Activated effector memory CD4-positive, alpha-beta T cell treated with anti-CD3 and anti-CD28 coated beads, Interleukin-2, amount 50 U/mL, for 16 hours (primary cell): Measurements from ENCODE around the gene WBP1L.
"Not testable (repeated sequence)": the region's sequence is repeated elsewhere in the genome, so short reads cannot be mapped to it uniquely, and the experiment has no call there.

Source experiments
- DNase-seq: peaks from one replicate; pipeline ENCODE4 v3.0.0-alpha.2; 2020

WBP1L gene

DNA sequence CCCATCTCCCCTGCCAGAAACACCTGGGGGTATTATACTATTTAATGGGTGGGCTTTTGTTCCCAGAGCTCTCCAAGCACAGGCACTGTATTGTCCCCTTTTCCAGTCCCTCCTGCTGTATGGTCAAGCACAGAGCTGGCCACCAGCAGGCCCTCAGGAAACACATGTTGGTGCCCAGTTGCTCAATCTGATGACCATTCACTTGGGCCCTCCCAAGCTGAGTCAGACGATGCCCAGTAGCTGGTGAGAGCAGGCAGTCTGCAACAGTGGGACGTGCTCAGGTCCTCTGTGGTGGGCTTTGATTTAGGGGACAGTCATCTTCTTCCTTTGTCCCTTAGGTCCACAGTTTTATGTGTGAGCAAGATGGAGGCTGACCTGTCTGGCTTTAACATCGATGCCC lies 17.5 kb upstream of the WBP1L start:
- DNase-seq = no peak

DNA sequence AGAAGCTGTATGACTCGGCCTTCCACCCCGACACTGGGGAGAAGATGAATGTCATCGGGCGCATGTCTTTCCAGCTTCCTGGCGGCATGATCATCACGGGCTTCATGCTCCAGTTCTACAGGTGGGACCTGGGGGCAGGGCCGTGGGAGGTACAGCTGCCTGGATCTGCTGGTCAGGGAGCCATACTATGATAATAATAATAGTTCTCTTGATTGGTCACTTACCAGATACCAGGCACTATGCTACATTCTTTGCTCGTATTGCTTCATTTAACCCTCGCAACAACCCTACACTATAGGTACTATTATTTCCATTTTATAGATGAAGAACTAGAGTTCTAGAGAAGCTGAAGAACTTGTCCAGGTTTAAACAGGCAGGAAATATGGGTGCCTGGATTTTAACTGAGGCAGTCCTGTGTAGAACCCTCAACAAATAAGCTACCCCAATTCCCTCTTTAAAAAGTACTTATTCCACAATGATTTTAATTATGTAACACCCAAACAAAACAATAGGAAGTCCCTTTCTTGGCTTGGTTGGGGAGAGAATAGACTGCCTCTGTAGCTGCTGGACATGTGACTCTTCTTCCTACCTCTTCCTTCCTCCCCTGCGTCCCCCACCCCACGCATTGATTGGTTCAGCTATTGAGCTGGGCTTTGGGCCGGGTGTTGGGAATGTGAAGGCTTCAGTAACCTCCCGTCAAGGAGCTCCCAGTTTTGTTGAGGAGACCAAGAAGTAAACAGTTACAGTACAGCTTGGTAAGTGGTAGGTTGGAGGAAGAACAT lies 16.5 kb upstream of the WBP1L start:
- DNase-seq = no peak

DNA sequence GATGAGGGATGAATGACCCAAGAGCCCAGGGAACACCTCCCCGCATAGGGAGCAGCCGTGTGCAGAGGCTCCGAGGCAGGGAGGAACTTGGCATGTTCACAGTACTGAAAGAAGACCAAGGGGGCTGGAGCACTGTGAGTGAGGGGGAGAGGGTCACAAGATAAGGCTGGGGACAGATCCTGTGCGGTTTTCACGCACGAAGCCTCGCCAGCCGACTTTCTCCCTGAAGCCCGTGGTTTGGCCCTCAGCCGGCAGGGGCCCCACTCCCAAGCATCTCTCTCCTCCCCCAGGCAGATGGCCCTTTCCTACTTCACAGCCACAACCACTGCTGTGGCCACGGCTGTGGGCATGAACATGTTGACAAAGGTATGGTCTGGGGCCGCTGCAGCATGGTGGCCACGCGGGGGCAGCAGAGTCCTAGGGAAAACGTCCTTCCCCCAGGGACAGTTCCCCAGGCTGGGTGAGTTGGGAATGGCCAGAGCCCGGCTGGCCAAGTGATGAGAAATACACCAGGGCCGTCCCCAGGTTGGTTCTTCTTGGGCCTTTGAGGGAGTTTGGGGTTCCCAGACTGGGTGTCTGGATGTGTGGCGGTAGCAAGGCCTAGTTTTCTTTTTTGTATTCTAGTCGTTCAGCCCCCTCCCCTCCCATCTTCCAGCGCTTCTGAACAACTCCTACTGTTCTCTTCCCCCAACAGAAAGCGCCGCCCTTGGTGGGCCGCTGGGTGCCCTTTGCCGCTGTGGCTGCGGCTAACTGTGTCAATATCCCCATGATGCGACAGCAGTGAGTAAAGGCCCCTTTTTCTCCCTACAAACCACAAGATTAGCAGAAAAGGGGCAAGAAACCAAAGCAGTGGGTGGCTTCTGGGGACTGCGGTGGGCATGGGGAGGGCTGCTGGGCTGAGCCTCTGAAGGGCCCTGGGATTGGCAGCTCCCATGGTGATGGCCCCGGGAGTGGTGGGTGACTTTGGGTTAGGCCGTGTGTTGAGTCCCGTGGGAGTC lies 14.4 kb upstream of the WBP1L start:
- peak; percentile 82 for DNase-seq

DNA sequence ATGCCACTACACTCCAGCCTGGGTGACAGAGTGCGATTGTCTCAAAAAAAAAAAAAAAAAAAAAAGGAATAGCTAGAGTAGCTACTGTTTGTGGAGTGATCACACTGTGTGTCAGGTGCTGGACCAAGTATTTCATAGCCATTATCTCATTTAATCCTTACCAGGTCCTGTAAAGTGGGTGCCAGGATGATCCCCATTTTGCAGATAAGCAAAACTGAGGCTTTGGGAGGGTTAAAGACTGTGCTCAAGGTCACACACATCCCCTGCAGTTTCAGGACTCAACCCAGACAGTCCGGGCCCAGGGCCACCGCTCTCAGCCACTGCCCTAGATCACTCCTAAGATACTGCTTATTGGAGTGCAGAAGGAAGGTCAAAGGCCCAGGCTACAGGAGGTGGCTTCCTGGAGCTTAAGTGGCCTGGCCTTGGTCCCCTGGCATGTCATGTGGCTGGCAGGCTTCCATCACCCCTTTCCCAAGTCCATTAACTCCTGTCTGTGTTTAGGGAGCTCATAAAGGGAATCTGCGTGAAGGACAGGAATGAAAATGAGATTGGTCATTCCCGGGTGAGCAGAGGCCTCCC lies 12.4 kb upstream of the WBP1L start:
- DNase-seq = no peak

DNA sequence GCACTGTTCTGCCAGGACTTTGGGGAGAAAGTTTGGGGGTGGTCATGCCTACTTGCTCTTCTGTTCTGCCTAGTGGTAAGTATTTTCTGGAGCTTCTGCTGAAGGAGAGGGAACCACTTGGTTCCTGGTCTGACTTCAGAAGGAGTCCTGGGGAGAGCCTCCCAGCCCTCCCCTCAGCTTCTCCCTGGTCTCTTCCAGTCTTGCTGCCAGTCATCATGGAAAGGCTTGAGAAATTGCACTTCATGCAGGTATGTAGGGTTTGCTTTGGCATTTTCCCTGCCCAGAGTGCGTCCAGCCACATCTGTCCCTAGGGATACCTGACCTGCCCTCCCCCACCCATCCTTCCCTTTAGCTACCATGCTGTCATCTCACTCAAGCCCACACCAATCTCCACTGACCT lies 11.1 kb upstream of the WBP1L start:
- DNase-seq = no peak

DNA sequence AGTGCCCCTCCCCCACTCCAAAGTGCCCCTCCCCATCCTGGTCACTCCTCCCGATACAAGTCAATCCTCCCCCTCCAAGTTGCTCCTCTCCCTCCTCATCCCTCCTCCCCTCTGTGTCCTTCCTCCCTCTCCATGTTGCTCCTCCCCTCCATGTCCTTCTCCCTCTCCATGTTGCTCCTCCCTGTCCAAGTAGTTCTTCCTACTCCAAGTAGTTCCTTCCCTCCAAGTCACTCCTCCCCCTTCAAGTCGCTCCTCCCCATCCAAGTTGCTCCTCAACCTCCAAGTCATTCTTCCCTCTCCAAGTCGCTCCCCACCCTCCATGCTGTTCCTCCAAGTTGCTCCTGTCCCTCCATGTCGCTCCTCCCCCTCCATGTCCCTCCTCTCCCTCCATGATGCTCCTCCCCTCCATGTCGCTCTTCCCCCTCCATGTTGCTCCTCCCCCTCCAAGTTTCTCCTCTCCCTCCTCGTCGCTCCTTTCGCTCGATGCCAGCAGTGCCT lies 8.6 kb upstream of the WBP1L start:
- DNase-seq = no peak

DNA sequence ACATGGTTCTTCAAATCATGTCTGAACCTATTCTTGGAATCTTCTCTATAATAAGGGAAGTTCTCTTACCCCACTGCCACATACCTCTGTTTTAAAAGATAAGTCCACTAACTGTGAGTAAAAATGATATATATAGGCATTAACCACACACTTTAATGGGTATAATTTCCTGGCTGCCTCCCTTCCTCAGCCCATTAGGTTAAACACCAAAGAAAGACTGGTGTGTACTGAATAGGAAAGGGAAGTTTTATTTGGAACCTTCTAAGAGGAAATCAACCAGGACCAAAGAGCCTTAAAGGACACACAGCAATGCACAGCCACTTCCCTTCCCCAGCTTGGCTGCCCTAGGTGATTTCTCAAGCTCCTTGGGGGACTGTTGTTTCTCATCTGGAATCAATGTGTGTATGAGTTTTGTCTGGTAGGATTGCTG lies 5.0 kb upstream of the WBP1L start:
- no peak for DNase-seq

DNA sequence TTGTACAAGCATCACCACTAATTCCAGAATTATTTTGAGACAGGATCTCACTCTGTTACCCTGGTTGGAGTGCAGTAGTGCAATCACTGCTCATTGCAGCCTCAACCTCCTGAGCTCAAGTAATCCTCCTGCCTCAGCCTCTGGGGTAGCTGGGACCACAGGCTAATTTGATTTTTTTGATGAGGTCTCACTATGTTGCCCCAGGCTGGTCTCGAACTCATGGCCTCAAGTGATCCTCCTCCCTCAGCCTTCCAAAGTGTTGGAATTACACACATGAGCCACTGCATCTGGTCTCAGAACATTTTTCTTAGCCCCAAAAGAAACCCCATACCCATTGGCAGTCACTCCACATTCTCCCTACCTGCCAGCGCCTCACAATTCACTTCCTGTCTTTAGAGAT lies 3.5 kb upstream of the WBP1L start:
- no peak for DNase-seq

DNA sequence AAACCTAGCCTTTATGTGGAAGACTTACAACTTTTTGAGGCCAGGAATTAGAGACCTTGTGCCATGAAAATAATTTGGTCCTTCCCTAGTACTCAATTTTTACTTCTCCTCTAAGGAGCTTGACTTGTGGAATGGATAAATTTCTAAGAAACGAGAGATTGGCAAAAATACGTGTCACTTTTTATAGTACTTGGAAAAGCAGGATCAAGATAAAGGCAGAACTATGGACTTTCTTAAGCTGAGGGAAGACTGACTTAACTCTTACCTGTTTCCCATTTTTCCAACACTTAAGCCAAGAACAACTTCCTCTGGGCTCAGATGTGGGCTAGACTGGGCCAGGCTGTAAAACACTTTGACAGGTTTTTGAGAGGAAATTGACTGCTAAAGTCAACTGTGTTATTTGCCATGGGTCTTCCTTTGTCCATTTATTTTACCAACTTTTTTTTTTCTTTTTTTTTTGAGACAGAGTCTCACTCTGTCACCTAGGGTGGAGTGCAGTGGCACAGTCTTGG lies 2.0 kb upstream of the WBP1L start:
- DNase-seq = no peak

DNA sequence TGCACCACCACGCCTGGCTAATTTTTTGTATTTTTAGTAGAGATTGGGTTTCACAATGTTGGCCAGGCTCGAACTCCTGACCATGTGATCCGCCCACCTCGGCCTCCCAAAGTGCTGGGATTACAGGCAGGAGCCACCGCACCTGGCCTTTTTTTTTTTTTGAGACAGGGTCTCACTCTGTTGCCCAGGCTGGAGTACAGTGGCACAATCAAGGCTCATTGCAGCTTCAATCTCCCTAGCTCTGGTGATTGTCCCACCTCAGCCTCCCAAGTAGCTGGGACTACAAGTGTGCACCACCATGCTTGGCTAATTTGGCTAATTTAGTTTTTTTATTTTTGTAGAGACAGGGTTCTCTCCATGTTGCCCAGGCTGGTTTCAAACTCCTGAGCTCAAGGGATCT lies 1.4 kb upstream of the WBP1L start:
- DNase-seq = not testable (repeated sequence)

DNA sequence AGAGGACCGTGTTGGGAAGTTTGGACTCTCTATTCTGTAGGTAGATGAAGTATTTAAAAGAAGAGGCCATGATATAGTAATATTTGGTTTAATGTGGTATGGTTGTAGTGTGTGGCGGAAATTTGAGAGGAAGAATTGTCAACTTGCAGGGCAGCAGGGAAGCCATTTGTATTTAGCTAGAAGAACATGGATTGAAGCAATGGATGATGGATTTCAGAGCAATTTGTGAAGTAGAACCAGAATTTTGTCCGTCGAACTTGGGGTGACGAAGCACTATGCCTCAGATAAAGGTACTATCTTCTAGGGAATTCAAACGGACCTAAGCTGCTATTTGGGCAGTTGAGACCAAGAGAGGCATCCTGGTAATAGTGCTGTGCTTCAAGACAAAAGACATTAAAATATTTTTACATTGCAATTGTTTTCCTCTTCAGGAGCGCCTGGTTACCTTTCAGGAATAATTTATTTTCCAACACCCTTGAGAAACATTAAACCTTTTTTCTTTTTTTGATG lies 615 bp upstream of the WBP1L start:
- no peak for DNase-seq

DNA sequence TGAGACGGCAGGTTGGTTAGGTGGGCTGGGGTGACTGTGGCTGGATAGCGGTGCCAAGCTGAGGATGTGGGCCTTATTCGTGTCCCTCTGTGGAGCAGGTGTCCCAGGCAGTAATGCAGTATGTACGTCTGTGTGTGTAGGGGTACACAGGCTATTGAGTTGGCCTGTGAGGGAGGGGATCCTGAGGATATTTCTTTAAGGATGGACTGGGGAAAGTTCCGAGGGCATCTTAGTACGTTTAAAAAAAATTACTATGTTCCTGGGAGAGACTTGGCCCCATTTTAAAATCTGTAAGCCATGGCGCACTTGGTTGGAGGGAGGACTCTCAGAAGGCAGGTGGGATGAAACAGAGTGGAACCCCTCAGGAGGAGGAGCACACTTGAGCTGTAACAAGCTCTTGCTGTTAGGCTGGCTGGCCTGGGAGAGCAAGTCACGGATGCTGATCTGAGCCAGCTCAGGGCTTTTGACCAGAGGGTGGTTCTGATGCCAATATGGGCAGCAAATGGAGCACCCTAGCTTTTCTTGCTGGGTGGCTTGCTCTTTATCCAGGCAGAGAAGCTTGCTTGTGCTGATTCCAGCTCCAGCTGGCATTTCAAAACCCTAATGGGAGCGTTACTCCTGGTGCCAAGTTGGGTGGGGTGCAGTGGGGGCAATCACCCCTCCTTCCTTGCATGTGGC lies 765 bp downstream of the WBP1L start:
- DNase-seq = no peak

DNA sequence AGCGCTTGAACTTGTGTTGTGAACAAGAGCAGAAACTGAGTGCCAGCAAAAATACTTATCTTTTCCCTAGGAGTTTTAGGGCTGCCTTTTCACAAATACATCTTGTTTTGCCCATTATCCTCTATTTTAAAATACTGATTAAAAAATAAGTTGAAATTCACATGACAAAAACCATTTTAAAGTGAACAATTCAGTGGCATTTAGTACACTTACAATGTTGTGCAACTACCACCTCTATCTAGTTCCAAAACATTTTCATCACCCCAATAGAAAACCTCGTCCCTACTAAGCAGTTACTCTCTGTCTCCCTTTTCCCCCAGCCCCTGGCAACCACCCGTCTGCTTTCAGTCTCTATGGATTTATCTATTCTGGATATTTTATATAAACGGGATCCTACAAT lies 1.4 kb downstream of the WBP1L start:
- no peak for DNase-seq

DNA sequence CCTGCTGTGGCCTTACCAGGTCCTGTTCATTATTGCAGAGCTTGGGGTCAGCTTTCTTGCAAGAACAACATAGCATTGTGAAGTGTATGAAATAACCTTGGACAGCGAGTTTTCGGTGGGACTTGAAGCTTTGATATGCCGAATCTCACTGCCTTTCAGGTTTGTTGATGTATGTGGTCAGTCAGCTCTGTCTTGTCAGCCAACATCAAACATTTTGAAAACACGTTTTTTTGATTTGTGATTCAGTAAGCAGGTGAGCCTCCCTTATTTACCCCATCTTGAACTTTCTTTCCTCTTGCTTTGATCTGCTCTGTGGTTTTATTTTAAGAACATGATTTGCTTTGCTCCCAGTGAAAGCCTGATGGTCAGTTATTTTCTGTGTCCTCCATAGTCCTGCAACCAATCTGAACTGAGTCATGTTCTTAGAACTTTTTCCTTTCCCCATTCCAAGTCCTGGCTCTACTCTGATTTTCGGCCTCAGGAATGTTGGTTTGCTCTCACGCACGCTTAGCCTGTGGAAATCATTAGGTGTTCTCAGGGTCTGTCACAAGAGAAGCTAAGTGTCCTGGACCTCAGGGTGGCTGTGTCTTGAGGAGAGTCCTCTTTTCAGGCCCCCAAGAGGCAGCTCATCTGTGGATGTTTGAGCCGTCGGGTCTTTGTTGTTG lies 8.7 kb downstream of the WBP1L start:
- DNase-seq = no peak

DNA sequence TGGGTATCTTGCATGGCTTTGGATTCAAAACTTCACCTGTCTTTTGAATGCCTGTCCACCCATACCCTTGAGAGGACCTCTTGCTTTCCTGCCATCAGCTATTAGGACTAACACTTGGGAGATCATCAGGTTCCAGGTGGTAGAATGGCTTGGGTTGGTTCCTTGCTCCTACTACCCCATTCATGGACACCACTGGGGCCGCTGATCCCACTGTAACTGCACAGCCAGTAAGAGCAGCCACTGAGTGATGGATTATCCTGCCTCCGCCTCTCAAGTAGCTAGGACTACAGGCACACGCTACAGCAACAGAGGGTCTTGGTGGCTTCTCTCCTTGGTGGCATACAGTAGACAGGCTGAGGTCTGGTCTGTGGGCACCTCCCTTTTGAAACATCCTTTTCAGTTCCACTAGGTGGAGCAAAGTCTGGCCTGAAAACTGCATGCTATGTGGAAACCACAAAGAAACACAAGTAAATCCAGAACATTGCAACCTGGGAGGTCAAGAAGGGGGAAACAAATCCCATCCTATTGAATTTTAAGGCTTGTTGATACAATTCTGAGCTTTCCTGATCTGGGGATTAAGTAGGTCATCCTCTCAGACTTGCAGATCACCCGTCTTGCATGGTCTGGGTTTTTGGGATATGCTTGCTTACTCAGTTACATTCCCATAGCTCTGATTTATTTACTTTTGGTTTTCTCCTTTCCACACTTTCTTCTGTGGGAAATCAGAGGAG lies 9.4 kb downstream of the WBP1L start:
- no peak for DNase-seq

DNA sequence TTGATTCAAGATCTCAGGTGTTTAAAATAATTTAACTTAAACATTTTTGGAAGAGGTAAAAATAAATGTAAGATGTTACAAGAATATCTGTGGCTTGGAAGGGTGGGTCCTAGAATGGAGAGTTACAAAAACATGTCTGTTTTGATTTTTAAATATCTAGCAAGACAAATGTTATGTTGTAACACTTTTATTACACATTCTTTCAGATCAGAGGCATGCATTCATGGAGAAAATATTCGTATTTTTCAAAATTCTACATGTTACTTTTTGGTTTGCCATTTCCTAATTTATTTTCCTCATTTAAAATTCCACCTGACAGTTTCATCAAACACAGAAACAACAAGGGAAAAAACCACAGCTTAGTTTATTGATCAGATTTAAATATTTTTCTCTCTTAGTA lies 10.0 kb downstream of the WBP1L start:
- no peak for DNase-seq

DNA sequence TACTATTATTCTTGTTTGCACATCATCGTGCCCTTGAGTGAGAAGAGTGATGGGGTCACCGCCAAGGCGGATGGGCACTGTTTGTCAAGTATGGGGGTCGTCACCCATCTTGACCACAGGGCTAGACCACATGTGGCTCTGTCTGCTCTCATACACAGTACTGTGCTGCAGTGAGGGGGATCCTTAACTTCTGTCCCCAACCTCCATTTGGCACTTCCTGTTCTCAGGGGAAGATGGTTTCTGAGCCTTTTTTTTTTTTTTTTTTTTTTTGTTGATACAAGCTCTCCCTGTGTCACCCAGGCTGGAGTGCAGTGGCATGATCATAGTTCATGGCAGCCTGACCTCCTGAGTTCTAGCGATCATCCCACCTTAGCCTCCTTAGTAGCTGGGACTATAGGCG lies 13.6 kb downstream of the WBP1L start:
- DNase-seq = no peak

DNA sequence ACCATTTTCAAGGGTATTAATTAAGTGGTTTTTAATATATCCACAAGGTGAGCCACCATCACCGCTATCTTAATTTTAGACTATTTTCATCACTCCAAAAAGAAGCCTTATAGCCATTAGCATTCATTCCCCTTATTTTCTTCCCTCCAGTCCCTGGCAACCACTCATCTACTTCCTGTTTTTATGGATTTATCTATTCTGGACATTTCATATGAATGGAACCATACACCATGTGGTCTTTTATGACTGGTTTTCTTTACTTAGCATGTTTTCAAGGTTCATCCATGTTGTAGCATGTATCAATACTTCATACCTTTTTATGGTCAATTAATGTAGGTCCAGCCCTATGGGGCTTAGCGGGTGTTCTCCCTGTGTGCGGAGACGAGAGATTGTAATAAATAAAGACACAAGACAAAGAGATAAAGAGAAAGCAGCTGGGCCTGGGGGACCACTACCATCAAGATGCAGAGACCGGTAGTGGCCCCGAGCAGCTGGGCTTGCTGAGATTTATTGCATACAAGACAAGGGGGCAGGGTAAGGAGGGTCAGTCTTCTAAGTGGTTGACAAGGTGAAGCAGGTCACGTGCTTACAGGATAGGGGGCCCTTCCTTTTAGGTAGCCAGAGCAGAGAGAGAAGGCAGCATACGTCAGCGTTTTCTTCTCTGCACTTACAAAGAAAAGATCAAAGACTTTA lies 14.6 kb downstream of the WBP1L start:
- DNase-seq = no peak

DNA sequence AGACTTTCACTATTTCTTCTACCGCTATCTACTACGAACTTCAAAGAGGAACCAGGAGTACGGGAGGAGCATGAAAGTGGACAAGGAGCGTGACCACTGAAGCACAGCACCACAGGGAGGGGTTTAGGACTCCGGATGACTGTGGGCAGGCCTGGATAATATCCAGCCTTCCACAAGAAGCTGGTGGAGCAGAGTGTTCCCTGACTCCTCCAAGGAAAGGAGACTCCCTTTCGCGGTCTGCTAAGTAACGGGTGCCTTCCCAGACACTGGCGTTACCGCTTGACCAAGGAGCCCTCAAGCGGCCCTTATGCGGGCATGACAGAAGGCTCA lies 15.2 kb downstream of the WBP1L start:
- DNase-seq = not testable (repeated sequence)

DNA sequence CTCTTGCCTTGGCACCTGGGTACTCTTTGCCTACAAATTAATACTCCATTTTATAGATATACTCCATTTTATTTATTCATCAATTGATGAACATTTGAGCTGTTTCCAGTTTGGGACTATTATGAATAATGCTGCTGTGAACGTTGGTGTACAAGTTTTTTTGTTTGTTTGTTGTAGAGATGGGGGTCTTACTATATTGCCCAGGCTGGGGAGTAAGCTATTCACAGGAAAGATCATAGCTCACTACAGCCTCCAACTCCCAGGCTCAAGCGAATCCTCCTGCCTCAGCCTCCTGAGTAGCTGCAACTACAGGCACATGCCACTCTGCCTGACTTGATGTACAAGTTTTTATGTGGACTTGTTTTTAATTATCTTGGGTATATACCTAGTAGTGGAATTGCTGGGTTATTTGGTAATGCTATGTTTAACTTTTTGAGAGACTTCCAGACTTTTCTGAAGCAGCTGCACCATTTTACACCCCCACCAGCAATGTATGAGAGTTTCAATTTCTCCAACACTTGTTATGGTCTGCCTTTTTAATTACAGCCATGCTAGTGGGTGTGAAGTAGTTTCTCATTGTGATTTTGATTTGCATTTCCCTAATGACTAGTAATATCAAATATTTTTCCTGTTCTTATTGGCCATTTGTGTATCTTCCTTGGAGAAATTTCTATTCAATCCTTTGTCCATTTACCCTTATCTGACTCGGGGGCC lies 15.9 kb downstream of the WBP1L start:
- DNase-seq = no peak
